GM19324 (cell line): Measurements from ENCODE around the gene LGALS9B.
"Not testable (repeated sequence)": the region's sequence is repeated elsewhere in the genome, so short reads cannot be mapped to it uniquely, and the experiment has no call there.

Experiments
- ATAC-seq: cut with Tn5 transposase; IDR thresholded peaks from one replicate; pipeline ENCODE4 v1.9.1; 2021; ENCODE audit warnings: mild to moderate bottlenecking, moderate library complexity; ENCODE audit not compliant: unreplicated experiment, low FRiP score

LGALS9B gene

GRCh38 chr17:20418838-20419237, 48.5 kb downstream of the LGALS9B start:
- not testable (repeated sequence) for ATAC-seq

- ATAC-seq, result not testable (repeated sequence)
These were observed 49.8 kb downstream of the LGALS9B start for GRCh38 chr17:20417492-20418080.

- ATAC-seq, result not testable (repeated sequence)
These were observed 50.9 kb downstream of the LGALS9B start for GRCh38 chr17:20416381-20416911.

- not testable (repeated sequence) for ATAC-seq
These were observed 51.9 kb downstream of the LGALS9B start for GRCh38 chr17:20415479-20415878.

- ATAC-seq, result not testable (repeated sequence)
These were observed 65.9 kb downstream of the LGALS9B start for GRCh38 chr17:20401306-20402022.

- not testable (repeated sequence) for ATAC-seq
These were observed 66.6 kb downstream of the LGALS9B start for GRCh38 chr17:20400559-20401305.
